ENCODE results near the gene ATXN1. TPM values are rescaled to one million over a fixed set of nuclear protein-coding genes. Genes with fewer than 3 reads are reported as not detected.
A peak's percentile ranks its signal among the peaks of the same experiment; 100 is the strongest.

Gene ATXN1
- total and polyA plus RNA-seq, 2 of the 13 experiments (the other 11 are each of a cell fraction or from before 2014, with no cell fraction given), result 20.7 to 39.5 TPM

GRCh38 chr6:16539086-16539931 is 222.0 kb downstream of the ATXN1 start (continued):
- TF ChIP-seq ZNF383 (CRISPR knock-in tag; IDR thresholded peaks at IDR 0.05; ENCODE audit: borderline replicate concordance) (no peak), ZZZ3 (CRISPR knock-in tag; IDR thresholded peaks at IDR 0.05; ENCODE audit: borderline replicate concordance) (no peak), CBFB (CRISPR knock-in tag; IDR thresholded peaks at IDR 0.05) (no peak), ZFP36L2 (CRISPR knock-in tag; IDR thresholded peaks at IDR 0.05) (no peak; the same call in 1 of the 2 replicates), MNT (IDR thresholded peaks at IDR 0.05) (no peak), ZNF354B (CRISPR knock-in tag; IDR thresholded peaks at IDR 0.05) (no peak), HMG20A (CRISPR knock-in tag; IDR thresholded peaks at IDR 0.05; ENCODE audit: borderline replicate concordance) (peak; percentile 92), RELA (CRISPR knock-in tag; IDR thresholded peaks at IDR 0.05) (no peak), IKZF1 (IDR thresholded peaks at IDR 0.05) (no peak), ZNF891 (CRISPR knock-in tag; IDR thresholded peaks at IDR 0.05) (no peak), ELK4 (CRISPR knock-in tag; IDR thresholded peaks at IDR 0.05; ENCODE audit: borderline replicate concordance) (no peak), ZNF205 (CRISPR knock-in tag; IDR thresholded peaks at IDR 0.05) (peak; percentile 73; the same call in 1 of the 2 replicates), MTF2 (CRISPR knock-in tag; IDR thresholded peaks at IDR 0.05; ENCODE audit: borderline replicate concordance) (no peak), GPN1 (CRISPR knock-in tag; IDR thresholded peaks at IDR 0.05; ENCODE audit: borderline replicate concordance) (no peak), IRF9 (CRISPR knock-in tag; IDR thresholded peaks at IDR 0.05; ENCODE audit: borderline replicate concordance) (no peak), PRDM15 (CRISPR knock-in tag; IDR thresholded peaks at IDR 0.05) (no peak), SUZ12 (IDR thresholded peaks at IDR 0.05; ENCODE audit: low read depth, low read length) (no peak), ZNF274 (CRISPR knock-in tag; IDR thresholded peaks at IDR 0.05) (no peak), ZKSCAN1 (IDR thresholded peaks at IDR 0.05; ENCODE audit: low read length) (no peak), ZNF580 (CRISPR knock-in tag; IDR thresholded peaks at IDR 0.05; ENCODE audit: borderline replicate concordance, low read depth) (peak; percentile 78; the same call in 1 of the 2 replicates), ZNF101 (CRISPR knock-in tag; IDR thresholded peaks at IDR 0.05; ENCODE audit: borderline replicate concordance, low read depth) (no peak), NFYB (CRISPR knock-in tag; IDR thresholded peaks at IDR 0.05) (0 out of 2 replicates have a peak, but pooled peaks have one; percentile 19), MBNL3 (CRISPR knock-in tag; conservative IDR thresholded peaks at IDR 0.05) (no peak), TBX3 (IDR thresholded peaks at IDR 0.05; ENCODE audit: borderline replicate concordance) (peak; percentile 80)
